Measurements from ENCODE around the gene CCDC66. TPM values are rescaled to one million over a fixed set of nuclear protein-coding genes. Genes with fewer than 3 reads are reported as not detected.
"Not testable (repeated sequence)": the region's sequence is repeated elsewhere in the genome, so short reads cannot be mapped to it uniquely, and the experiment has no call there.

CCDC66 gene
- total and polyA plus RNA-seq, 2 experiments from 2014 or later, result 26.9 to 50.3 TPM

- H2AFZ ChIP-seq; H3K27ac ChIP-seq (ENCODE audit: low read depth); H3K36me3 ChIP-seq (ENCODE audit: insufficient read depth); H3K4me3 ChIP-seq; H3K9me3 Mint-ChIP-seq; H4K20me1 ChIP-seq (replicated peaks; ENCODE audit: insufficient read depth); H3F3A ChIP-seq (replicated peaks; ENCODE audit: low read depth); H3K27me3 Mint-ChIP-seq (ENCODE audit: insufficient read depth, low read depth, poor library complexity); H3K4me3 Mint-ChIP-seq; DNase-seq (ENCODE audit: low spot score); H3K27ac Mint-ChIP-seq; H3K9me2 ChIP-seq (ENCODE audit: insufficient read depth); H3K27me3 ChIP-seq (ENCODE audit: insufficient read depth); ATAC-seq; H3K4me2 ChIP-seq: not testable (repeated sequence)
- Histone ChIP-seq H3K79me2 (replicated peaks; ENCODE audit: insufficient read depth) (peaks cover 31% of the 10 kb centered on the region), H3K4me1 (ENCODE audit: insufficient read depth) (peaks cover 11% of the 10 kb centered on the region)
- Mint-ChIP-seq H3K4me1 (peaks cover 28% of the 10 kb centered on the region), H3K36me3 (ENCODE audit: low read depth) (peaks cover 79% of the 10 kb centered on the region)
Measured at GRCh38 chr3:56608479-56608878, 51.5 kb downstream of the CCDC66 start.

- 0 out of 2 replicates have a peak, but pooled peaks cover 7% of the 10 kb centered on the region for H3K36me3 ChIP-seq (ENCODE audit: insufficient read depth)
- no peak for DNase-seq (ENCODE audit: low spot score)
- peaks cover 8% of the 10 kb centered on the region; the same call in 1 of the 2 replicates for H4K20me1 ChIP-seq (replicated peaks; ENCODE audit: insufficient read depth)
- H3K4me3 Mint-ChIP-seq, result no peak overlapping the region
- peaks cover 28% of the 10 kb centered on the region for H3K4me1 Mint-ChIP-seq
- no peaks in the 10 kb centered on the region for H3K27me3 ChIP-seq (ENCODE audit: insufficient read depth)
- H3K27ac ChIP-seq (ENCODE audit: low read depth), result no peak overlapping the region
- H2AFZ ChIP-seq, result no peak overlapping the region
- peaks cover 4% of the 10 kb centered on the region; the same call in 1 of the 2 replicates for H3K9me2 ChIP-seq (ENCODE audit: insufficient read depth)
- H3K36me3 Mint-ChIP-seq (ENCODE audit: low read depth), result peaks cover 57% of the 10 kb centered on the region
- TF ChIP-seq REST (IDR thresholded peaks at IDR 0.05; ENCODE audit: unreplicated experiment) (no peak), ZNF331 (CRISPR knock-in tag; IDR thresholded peaks at IDR 0.05; ENCODE audit: low read depth) (no peak), JUNB (IDR thresholded peaks at IDR 0.05; ENCODE audit: unreplicated experiment) (no peak)
- peaks cover 5% of the 10 kb centered on the region for H3K27me3 Mint-ChIP-seq (ENCODE audit: insufficient read depth, low read depth, poor library complexity)
- H3F3A ChIP-seq (replicated peaks; ENCODE audit: low read depth), result no peaks in the 10 kb centered on the region
- peaks cover 26% of the 10 kb centered on the region for H3K79me2 ChIP-seq (replicated peaks; ENCODE audit: insufficient read depth)
- peaks cover 11% of the 10 kb centered on the region for H3K4me1 ChIP-seq (ENCODE audit: insufficient read depth)
- peak overlapping the region; percentile 90 for H3K27ac Mint-ChIP-seq
- no peak for ATAC-seq
- no peaks in the 10 kb centered on the region for H3K9me3 Mint-ChIP-seq
- H3K4me3 ChIP-seq, result no peak overlapping the region
- H3K4me2 ChIP-seq, result no peak overlapping the region
Measured at GRCh38 chr3:56610669-56611335, 53.8 kb downstream of the CCDC66 start.

- H3K4me1 ChIP-seq (ENCODE audit: insufficient read depth), result peaks cover 11% of the 10 kb centered on the region
- Mint-ChIP-seq H3K4me1 (peaks cover 30% of the 10 kb centered on the region), H3K27ac (peak overlapping the region; percentile 90), H3K27me3 (ENCODE audit: insufficient read depth, low read depth, poor library complexity) (peaks cover 5% of the 10 kb centered on the region), H3K4me3 (no peak overlapping the region), H3K9me3 (no peaks in the 10 kb centered on the region), H3K36me3 (ENCODE audit: low read depth) (peaks cover 57% of the 10 kb centered on the region)
- H3K9me2 ChIP-seq (ENCODE audit: insufficient read depth), result peaks cover 4% of the 10 kb centered on the region; the same call in 1 of the 2 replicates
- H3K27ac ChIP-seq (ENCODE audit: low read depth), result no peak overlapping the region
- peaks cover 8% of the 10 kb centered on the region; the same call in 1 of the 2 replicates for H4K20me1 ChIP-seq (replicated peaks; ENCODE audit: insufficient read depth)
- H3K36me3 ChIP-seq (ENCODE audit: insufficient read depth), result 0 out of 2 replicates have a peak, but pooled peaks cover 7% of the 10 kb centered on the region
- DNase-seq (ENCODE audit: low spot score) (no peak), ATAC-seq (no peak)
- H2AFZ ChIP-seq, result no peak overlapping the region
- no peaks in the 10 kb centered on the region for H3F3A ChIP-seq (replicated peaks; ENCODE audit: low read depth)
- peaks cover 26% of the 10 kb centered on the region for H3K79me2 ChIP-seq (replicated peaks; ENCODE audit: insufficient read depth)
- no peak overlapping the region for H3K4me2 ChIP-seq
- no peak overlapping the region for H3K4me3 ChIP-seq
- no peaks in the 10 kb centered on the region for H3K27me3 ChIP-seq (ENCODE audit: insufficient read depth)
- TF ChIP-seq JUNB (IDR thresholded peaks at IDR 0.05; ENCODE audit: unreplicated experiment) (no peak), CREB1 (CRISPR knock-in tag; IDR thresholded peaks at IDR 0.05; ENCODE audit: low read depth) (no peak), EZH2 (IDR thresholded peaks at IDR 0.05; ENCODE audit: low read depth, unreplicated experiment) (no peak), EZH2phosphoT487 (IDR thresholded peaks at IDR 0.05; ENCODE audit: unreplicated experiment) (no peak)
Measured at GRCh38 chr3:56611364-56611763, 54.4 kb downstream of the CCDC66 start.
